HFFc6 (cell line): ENCODE data around the gene SATB1. TPM values are rescaled to one million over a fixed set of nuclear protein-coding genes. Genes with fewer than 3 reads are reported as not detected.

Source experiments
- DNase-seq: peaks from one replicate; pipeline ENCODE4 v3.0.0-alpha.2; 2018
- H3K27ac Mint-ChIP-seq: 2 replicates; pipeline ENCODE4 v1.8.0; 2020; ENCODE audit warnings: mild to moderate bottlenecking, mixed read lengths
- H3K27me3 Mint-ChIP-seq: 2 replicates; pipeline ENCODE4 v1.8.0; 2021; ENCODE audit warnings: mild to moderate bottlenecking, moderate library complexity, mixed read lengths; ENCODE audit not compliant: insufficient read depth
- H3K36me3 Mint-ChIP-seq: 2 replicates; pipeline ENCODE4 v1.8.0; 2021; ENCODE audit warnings: low read depth, mixed read lengths
- H3K4me1 Mint-ChIP-seq: 2 replicates; pipeline ENCODE4 v1.8.0; 2020; ENCODE audit warnings: low read depth, mixed read lengths
- H3K4me3 Mint-ChIP-seq: 2 replicates; pipeline ENCODE4 v1.8.0; 2020; ENCODE audit warnings: mild to moderate bottlenecking, moderate library complexity, mixed read lengths
- H3K9me3 Mint-ChIP-seq: 2 replicates; pipeline ENCODE4 v1.8.0; 2020; ENCODE audit warnings: mild to moderate bottlenecking, mixed read lengths
- total RNA-seq, 6 experiments: library from RNA; stranded (reverse); fragmentation: NEBNext Ultra II Directional; extraction: Animal tissue kit (Norgen Biotek cat#: 25700); gene quantifications; 2 replicates in 1 of 6; 3 replicates in 5 of 6; pipeline ENCODE4 v1.2.3, GENCODE V29; 2021
- TF ChIP-seq, protein P1 (sequence below): fragments of 200-600 bp; sonication (generic); IDR thresholded peaks from 2 replicates; pipeline ENCODE4 v1.5.0; 2021; ENCODE audit warnings: antibody characterized with exemption, mild to moderate bottlenecking

SATB1 gene
- total RNA-seq, 6 experiments from 2014 or later = 1.5 to 4.9 (median 2.3) TPM

DNA sequence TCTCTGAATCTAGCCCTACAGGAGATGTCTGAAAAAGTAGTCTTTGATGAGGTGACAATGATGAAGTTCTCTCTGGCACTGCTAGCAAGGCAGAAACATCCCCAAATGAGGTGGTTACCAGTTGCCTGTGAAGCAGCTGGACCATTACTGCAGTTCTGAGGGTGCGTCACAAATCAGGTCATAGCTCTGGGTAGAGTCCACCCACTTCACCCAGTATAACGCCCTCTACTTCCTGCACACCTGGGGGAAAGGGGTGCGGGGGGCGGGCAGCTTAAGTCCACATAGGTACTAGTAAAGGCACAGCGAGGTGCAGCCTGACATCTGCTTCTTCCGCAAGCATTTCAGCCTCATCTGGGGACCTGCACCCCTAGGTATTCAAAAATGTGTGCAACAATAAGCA is 13.4 kb upstream of the SATB1 start:
- Mint-ChIP-seq H3K36me3 (no peaks in the 10 kb centered on the region), H3K4me1 (peaks cover 17% of the 10 kb centered on the region), H3K4me3 (no peak overlapping the region), H3K9me3 (no peaks in the 10 kb centered on the region), H3K27ac (no peak overlapping the region), H3K27me3 (peaks cover 18% of the 10 kb centered on the region)
- TF ChIP-seq, protein P1, sequence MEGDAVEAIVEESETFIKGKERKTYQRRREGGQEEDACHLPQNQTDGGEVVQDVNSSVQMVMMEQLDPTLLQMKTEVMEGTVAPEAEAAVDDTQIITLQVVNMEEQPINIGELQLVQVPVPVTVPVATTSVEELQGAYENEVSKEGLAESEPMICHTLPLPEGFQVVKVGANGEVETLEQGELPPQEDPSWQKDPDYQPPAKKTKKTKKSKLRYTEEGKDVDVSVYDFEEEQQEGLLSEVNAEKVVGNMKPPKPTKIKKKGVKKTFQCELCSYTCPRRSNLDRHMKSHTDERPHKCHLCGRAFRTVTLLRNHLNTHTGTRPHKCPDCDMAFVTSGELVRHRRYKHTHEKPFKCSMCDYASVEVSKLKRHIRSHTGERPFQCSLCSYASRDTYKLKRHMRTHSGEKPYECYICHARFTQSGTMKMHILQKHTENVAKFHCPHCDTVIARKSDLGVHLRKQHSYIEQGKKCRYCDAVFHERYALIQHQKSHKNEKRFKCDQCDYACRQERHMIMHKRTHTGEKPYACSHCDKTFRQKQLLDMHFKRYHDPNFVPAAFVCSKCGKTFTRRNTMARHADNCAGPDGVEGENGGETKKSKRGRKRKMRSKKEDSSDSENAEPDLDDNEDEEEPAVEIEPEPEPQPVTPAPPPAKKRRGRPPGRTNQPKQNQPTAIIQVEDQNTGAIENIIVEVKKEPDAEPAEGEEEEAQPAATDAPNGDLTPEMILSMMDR = no peak
- no peak for DNase-seq

DNA sequence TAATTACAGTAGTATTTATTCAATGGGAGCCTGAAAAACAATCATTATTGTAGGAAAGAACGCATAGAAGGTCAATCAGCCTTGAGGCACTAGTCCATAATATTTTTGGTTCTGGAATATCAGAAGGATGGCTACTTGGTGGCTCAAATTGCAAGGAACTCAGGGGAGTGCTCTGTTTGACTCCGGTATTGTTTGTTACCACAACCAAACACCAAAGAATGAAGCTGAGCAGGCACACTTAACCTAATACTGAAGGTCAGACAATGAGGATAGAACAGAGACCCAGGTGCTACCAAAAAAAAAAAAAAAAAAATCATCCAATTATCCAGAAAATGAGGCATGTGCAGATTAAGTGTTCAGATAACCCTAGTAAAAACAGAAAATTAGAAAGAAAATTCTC is 11.1 kb upstream of the SATB1 start:
- no peak for DNase-seq
- Mint-ChIP-seq H3K9me3 (no peaks in the 10 kb centered on the region), H3K4me1 (peaks cover 17% of the 10 kb centered on the region), H3K27me3 (peaks cover 11% of the 10 kb centered on the region), H3K27ac (no peak overlapping the region), H3K4me3 (no peak overlapping the region), H3K36me3 (no peaks in the 10 kb centered on the region)
- TF ChIP-seq, protein P1 = no peak

DNA sequence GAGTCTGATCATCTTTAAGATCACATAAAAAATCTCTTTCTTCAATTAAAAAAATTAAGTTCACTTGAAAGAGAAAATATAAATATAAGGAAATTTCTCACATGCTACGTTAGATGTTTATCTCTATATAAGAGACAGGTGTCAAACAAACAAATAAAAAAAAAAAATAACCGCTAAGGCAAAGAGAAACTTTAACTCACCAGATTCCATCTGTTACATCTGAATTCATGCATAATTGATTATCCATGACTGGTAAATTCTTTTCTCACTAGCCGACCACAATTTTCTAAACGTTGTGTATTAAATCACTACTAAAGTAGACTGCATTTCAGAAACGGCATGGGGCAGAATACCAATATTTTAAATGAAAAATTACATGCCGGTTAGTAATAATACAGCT is 9.6 kb upstream of the SATB1 start:
- no peak overlapping the region for H3K27ac Mint-ChIP-seq
- H3K36me3 Mint-ChIP-seq = no peaks in the 10 kb centered on the region
- H3K27me3 Mint-ChIP-seq = peaks cover 13% of the 10 kb centered on the region
- no peak overlapping the region for H3K4me3 Mint-ChIP-seq
- DNase-seq = no peak
- H3K9me3 Mint-ChIP-seq = no peaks in the 10 kb centered on the region
- H3K4me1 Mint-ChIP-seq = peaks cover 3% of the 10 kb centered on the region
- TF ChIP-seq, protein P1 = no peak

DNA sequence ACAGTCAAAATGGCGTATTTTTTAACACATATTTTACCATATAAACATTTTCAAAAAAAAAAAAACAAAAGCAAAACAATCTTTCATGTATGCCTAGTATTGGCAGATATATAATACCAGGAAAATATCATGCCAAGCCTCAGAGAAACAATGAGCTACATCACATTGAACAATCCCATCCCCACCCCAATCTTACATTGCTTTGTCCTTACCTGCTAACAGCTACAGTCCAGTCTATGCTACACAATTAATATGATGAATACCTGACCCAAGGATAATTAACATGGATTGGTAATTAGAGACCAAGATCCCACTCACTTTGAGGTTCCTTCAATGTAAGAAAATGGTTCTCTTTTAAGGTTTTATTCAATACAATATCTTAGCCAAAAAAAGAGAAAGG is 7.6 kb upstream of the SATB1 start:
- no peak overlapping the region for H3K4me3 Mint-ChIP-seq
- H3K9me3 Mint-ChIP-seq = no peaks in the 10 kb centered on the region
- no peaks in the 10 kb centered on the region for H3K4me1 Mint-ChIP-seq
- no peak for DNase-seq
- H3K27me3 Mint-ChIP-seq = peaks cover 15% of the 10 kb centered on the region; the same call in 1 of the 2 replicates
- H3K27ac Mint-ChIP-seq = no peak overlapping the region
- TF ChIP-seq, protein P1 = no peak
- no peaks in the 10 kb centered on the region for H3K36me3 Mint-ChIP-seq

DNA sequence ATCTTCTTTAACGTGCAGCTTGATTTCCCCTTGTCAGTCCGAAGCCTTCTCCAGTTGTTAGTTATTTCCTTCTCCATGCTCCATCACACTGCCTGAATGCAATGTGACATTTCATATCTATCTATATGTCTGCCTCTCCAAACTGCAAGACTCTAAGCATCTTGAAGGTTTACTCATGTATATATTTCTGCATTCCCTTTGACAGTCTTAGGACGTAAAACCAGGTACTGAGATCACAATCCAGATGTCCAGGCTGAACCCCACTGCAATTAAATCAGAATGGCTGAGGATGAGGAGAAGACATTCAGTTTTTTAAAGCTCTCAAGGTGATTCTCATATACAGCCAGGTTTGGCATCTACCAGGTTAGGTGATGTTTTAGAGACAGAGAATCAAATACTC is 6.1 kb upstream of the SATB1 start:
- no peaks in the 10 kb centered on the region for H3K9me3 Mint-ChIP-seq
- TF ChIP-seq, protein P1 = no peak
- no peaks in the 10 kb centered on the region for H3K4me1 Mint-ChIP-seq
- no peak overlapping the region for H3K27ac Mint-ChIP-seq
- H3K36me3 Mint-ChIP-seq = no peaks in the 10 kb centered on the region
- peaks cover 13% of the 10 kb centered on the region; the same call in 1 of the 2 replicates for H3K27me3 Mint-ChIP-seq
- DNase-seq = no peak
- no peak overlapping the region for H3K4me3 Mint-ChIP-seq
